SHP77 (cell line): Measurements from ENCODE around the gene TNFRSF12A.

ENCODE experiments used
- DNase-seq, 2 experiments: peaks; one replicate each; lab custom pipeline; 2025; lab: John Stamatoyannopoulos, UW

Gene TNFRSF12A

DNA sequence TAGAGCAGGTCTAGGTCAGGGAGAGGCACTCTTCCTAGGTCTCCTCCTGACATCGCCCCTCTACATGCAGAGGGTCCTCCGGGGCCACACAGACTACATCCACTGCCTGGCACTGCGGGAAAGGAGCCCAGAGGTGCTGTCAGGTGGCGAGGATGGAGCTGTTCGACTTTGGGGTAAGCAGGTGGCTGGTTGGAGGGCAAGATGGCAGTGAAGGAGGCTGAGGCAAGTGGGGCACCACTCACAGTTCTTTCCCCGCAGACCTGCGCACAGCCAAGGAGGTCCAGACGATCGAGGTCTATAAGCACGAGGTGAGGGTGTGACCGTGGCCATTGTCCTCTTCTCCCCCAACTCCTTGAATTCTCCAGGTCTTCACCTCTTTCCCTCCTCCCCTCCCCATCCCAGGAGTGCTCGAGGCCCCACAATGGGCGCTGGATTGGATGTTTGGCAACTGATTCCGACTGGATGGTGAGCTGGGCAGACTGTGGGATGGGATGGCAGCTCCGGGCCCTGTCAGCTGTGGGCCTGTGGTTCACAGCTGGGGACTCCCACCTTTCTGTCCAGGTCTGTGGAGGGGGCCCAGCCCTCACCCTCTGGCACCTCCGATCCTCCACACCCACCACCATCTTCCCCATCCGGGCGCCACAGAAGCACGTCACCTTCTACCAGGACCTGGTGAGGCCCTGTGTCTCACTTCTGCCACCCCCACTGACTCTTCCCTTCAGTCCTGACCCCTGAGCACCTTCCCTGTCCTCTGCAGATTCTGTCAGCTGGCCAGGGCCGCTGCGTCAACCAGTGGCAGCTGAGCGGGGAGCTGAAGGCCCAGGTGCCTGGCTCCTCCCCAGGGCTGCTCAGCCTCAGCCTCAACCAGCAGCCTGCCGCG is 6.7 kb downstream of the TNFRSF12A start:
- DNase-seq = no peak

DNA sequence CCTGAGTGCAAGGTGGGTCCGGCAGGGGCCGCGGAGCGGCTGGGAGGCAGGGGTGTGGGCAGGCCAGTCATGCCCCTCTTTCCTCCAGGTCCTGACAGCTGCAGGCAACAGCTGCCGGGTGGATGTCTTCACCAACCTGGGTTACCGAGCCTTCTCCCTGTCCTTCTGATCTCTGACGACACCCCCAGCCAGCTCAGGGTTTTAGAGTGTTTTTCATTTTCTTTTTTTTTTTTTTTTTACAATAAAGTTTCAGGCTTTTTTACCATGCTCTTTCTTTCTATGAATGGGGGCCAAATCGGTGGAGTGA is 7.3 kb downstream of the TNFRSF12A start:
- no peak for DNase-seq

DNA sequence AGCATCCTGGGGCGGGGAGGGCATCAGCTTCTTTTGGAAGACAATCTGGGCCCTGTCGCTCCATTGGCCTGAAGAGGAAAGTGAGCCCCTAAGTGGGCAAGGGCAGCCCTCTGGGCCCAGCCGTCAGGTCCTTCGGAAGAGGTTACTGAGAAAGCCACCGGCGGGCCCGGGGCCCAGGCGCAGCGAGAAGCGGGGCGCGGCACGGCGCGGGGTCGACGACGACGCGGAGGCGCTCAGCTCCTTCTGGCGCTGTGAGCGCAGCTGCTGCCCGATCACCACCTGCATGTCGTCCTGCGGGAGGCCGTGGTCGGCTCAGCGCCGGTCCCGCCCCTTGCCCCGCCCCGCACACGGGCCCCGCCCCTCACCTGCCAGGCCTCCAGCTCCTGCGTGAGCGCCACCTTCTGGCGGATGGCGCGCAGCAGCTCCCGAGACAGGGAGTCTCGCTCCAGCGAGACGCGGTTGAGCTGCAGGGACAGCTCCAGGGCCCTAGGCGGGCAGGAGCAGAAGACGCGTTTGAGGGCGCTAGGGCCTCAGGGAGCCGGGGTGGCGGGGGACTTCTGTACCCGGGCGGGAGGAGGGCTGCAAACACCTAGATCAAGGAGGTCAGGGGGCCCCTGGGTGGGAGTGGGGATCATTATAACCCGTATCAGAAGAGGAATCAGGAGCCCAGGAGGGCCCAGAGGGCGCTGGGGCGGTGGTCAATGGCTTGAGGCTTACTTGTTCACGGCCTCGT is 8.0 kb downstream of the TNFRSF12A start:
- peak; percentile 75 to 82 for DNase-seq

DNA sequence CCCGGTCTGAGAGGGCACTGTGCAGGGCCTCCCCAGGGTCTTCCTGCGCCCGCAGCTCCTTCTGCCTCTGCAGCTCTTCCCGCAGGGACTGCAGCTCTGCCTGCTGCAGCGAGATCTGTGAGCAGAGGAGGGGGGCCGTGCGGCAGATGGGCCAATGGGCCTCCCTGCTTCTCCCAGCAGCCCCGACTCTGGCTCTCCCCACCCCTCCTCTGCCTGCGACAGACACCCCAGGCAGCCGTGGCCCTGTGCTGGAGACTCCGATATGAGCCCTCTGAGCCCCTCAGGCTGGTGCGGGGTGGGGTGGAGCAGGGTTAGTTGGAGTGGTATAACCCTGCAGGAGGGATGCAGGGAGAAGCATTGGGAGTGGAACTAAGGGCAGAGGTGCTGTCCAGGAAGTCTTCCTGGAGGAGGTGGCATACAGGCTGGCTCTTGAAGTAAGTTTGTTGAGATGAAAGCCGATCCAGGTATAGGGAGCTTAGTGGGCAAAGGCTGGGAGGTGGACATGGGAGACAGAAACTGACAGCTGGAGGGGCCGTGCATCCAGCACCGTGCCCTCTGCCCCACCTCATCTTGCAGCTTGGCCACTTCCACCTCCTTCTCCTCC is 8.7 kb downstream of the TNFRSF12A start:
- no peak for DNase-seq

DNA sequence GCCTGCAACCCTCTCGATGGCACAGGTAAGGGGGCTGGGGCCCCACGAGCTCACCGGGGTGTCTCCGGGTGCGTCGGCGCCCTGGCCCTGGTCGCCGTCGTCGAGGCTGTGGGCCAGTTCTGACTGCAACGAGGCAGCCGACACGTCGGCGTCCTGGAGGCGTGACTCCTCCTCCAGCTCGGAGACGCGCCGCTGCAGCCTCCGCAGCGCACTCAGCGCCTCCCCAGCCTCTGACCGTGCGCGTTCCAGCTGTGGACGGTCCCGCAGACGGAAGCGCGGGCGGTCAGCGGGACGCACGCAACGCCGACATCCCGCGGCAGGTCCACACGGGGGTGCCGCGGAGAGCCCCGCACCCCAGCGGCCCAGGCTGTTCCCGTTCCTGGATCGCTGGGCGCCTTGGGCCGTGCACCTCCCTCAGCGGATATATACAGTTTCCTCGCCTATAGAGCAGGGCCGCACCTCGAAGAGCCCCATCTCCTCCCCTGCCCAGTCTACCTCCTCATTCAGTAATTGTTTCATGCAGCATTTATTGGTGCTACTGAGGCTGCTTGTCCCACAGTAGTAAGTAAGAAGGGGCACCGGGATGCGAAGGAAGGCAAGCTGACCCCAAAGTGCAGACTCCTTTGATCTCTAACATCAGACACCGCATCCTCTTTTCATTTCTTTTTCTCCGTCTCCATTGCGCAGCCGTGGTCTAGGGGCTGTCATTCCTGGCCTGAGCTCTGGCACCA is 9.5 kb downstream of the TNFRSF12A start:
- no peak for DNase-seq

DNA sequence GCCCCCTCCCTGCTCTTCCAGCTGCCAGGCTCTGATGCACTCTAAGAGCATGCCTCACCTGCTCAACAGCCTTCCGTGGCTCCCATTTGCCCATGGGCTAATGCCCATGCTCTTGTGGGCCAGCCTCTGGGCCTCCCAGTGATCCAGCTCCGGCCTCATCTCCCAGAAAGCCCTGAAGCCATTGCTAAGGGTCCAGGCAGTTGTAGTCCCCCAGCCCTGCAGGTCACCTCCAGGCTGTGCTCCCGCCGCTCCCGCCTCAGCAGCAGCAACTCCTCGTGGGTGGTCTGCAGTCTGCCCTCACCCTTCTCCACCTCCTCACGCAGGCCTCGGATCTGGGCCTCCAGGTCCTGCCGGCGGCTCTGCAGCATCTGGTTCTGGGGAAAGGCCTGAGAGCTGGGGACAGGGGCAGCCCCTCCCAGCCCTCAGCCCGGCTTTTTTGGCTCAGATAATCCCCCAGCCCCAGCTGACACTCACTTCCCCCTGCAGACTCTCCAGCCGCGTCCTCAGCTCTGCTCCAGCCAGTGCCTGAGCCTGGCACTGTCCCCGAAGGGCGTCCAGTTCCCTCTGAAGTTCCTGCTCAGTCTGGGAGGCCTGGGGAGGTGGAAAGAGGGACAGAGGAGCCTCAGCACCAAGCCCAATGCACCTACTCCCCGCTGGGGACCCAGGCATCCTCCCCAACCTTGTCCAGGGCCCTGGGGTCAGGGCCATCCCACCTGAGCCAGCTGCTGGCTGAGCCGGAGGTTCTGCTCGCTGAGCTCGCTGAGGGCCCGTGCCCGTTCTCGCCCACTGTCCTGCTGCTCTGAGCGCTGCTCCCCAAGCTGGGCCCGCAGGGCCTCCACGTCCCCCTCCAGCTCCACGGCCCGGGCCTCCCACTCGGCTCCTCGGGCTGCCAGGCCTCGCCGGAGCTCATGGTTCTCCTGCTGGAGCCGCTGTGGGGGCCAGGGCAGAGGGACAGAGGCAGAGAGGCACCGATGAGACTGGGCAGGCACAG is 10.3 kb downstream of the TNFRSF12A start:
- DNase-seq = no peak

DNA sequence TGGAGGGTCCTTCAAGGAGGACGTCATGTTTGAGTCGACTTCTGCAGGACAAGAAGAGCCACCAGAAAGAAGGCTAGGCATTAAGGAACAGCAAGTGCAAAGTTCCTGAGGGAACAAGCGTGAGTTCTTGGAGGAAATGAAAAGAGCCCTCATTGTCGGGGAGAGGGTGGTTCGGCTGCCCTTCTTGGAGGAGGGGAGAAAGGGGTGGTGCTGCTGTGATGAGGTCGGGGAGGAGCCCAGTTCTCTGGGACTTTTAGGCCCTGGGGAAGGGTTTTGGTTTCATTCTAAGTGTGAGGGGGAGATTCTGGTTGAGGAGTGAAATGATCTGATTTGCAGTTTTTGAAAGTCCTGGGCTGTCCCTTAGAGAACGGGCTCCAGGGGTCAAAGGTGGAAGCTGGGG is 12.5 kb downstream of the TNFRSF12A start:
- DNase-seq = no peak

DNA sequence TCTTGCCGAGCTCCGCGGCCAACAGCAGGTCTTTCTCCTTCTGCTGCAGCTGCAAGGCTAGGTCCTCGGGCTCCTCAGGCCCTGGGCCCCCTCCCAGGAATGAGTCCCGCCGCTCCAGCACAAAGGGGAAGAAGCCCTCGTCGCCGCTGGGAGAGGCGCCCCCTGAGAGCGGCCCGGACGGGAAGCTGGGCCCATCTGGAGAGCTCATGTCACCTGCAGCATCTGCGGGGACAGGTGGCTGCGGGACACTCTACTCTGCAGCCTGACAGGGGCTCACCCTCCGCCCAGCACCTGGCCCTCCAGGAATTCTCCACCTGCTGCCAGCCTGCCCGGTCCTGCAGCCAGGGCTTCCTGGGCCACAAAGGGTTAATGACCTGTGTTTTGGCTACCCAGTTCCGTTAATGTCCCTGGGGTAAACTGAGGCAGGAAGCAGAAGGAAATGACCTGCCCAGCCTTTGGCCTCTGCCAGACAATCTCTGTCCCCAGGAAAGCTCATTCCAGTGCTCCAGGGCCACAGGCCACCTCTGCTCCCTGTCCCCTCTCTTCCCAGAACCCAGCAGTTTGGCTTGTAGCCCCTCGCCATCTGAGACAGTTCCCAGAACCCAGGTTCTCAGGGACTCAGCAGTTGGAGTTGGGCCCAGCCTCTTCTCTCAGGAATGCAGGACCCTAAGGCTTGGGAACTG is 15.3 kb downstream of the TNFRSF12A start:
- no peak for DNase-seq

DNA sequence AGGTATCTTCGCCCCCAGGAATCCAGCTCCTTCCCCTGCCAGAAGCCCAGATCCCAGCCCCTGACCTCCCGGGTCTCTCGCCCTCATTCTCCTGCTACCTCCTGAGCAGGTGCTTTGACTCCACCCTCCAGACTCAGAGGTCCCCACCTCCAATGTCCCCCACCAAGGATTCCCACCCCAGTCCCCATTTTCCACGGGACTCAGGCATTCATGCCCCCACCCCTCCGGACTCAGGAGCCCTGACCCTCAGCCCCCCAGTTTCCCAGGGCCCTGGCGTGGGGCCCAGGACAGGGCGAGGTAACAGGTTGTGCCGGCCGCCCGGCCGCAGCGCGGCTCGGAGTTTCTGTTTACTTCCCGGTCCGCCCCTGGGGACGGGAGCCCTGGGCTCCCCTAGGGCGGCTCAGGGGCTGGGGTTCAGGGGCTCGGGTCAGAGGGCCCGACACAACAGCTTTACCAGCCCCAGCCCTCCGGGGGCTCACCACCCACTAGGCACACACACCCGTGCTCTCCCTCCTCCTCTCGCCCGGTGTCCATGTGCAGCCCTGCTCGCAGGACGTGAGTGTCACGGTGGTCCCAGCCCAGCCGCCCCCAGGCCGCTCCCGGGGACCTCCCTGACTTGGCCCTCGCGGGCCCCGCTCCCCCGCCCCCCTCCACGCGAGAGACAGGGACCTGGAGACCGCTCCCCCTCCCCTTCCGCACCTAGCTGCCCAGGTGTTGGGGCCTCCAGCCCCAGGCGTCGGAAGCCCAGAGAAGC is 16.0 kb downstream of the TNFRSF12A start:
- DNase-seq = no peak

DNA sequence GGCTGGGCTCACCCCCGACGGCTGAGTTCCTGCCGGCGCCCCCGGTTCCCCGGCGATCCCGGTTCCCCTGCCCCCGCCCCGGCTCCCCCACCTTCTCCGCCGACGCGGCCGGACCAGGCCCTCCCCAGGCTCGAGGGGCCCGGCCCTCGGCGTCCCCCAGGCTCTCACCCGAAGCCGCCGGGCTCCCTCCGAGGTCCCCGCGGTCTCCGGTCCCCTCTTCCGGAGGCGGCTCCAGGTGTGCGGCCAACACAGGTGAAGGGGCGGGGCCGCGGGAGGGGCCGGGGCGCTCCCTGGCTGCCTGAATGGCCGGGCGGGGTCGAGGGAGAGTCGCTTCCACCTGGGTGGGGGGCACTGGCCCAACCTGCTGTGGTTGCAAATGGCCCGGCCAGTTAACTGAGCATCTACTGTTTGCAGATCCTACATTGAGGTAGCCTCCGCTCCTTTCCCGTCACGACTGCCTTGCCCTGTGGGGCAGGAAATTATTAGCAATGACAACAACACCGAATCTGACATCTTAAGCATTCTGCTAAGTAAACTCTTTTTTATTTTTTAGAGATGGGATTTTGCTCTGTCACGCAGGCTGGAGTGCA is 16.7 kb downstream of the TNFRSF12A start, which contains the start of gene BICDL2:
Gene BICDL2, minus strand, starts transcription at position 219 of the 590 bp plus-strand sequence. CDS start 1,448 bp downstream, outside the sequence.
- no peak for DNase-seq

DNA sequence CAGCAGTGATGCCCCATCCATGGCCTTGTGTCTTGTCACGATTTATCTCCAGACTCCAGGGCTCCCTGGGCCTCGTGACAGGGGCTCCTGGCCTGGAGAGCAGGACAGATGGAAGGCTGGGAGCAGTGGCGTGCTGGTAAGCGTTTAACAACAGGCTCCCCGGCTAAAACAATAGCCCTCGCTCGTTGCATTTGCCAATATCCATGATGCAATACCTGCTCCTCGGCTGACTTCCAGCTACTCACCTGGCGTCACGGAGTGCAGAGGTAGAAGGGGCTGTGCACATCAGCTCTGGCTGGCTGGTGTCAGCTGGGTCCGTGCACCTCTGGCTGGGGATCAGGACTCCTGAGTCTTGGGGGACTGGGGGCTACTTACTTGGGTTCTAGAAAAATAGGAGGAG is 18.1 kb downstream of the TNFRSF12A start:
- DNase-seq = peak in 1 of 2 experiments; percentile 36

DNA sequence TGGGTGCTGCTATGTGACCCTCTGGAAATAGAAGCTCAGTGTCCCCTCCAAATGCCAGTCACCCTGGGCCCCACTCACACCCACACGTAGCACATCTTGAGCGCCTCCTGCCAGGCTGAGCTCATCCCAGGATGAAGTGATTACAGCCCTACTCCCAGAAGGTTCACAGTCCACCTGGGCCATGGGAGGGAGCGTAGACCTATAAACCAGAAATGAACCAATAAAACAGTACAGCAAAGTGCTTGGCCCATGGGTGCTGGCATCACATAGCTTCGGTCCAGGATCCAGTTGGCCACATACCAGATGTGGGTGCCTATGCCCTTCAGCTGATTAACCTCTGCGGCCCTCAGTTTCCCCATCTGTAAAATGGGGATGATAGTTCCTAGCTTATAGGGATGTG is 18.7 kb downstream of the TNFRSF12A start:
- no peak for DNase-seq

DNA sequence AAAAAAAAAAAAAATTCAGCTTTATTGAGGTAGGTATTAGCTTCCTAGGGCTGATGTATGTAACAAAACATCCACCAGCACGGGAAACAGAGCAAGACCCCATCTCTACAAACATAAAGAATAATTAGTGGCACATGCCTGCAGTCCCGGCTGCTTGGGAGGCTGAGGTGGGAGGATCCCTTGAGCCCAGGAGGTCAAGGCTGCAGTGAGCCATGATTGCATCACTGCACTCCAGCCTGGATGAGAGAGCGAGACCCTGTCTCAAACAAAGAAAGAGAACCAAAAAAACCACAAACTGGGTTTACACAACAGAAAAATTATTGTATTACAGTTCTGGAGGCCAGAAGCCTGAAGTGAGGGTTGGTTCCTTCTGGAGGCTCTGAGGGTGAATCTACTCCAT is 22.2 kb downstream of the TNFRSF12A start:
- no peak for DNase-seq

DNA sequence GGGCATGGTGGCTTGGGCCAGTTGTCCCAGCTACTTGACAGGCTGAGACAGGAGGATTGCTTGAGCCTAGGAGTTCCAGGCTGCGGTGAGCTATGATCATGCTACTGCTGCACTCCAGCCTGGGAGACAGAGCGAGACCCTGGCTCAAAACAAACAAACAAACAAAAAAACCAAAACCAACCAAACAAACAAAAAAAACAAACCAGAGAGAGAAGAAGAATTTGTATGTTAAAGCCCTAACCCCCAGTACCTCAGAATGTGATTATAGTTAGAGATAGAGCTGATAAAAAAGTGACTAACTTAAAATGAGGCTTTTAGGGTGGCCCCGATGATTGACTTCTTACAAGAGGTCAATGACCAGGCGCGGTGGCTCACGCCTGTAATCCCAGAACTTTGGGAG is 24.5 kb downstream of the TNFRSF12A start:
- DNase-seq = no peak

DNA sequence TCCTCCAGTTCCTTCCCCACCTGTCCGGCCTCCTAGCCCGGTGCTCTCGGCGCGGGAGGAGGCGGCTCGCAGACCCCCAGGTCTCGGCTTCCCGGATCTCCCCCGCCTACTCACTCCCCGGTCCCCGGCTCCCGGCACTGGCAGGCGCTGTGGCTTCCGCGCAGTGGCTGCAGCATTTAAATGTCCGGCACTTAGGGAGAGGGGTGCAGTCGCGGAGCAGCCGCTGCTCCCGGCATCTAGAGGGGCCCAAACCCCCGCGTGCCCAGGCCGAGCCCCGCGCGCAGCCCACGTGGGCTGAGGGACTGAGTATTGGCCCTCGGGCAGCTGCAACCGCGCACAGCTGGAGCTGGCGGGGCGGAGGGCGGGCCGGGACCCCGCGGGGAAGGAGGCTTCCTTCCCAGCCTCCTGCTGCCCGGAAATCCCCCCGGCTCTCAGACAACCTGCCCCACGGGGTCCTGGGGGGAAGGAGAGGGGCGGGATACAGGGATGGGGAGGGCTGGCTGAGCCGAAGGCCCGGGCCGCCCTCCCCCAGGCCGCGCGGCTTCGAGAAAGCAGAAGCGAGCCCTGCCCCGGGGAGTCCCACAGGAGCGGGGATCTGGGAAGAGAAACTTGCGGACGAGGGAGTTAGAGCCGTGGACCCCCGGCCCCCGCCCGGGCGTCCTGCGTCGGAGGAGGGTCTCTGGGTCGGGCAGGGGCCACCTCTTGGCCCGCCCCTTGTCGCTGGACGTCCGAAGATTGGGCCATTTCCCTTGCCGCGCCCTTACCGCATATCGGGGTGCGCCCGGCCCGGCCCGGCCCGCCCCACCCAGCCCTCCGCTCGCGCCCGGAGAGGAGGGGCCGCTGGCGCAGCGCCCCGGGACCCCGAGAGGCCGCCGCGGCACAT is 25.8 kb downstream of the TNFRSF12A start, which contains the start of gene MMP25:
Gene MMP25, plus strand, starts transcription at position 804 of the 883 bp plus-strand sequence. CDS start 357 bp downstream, outside the sequence.
- no peak for DNase-seq

DNA sequence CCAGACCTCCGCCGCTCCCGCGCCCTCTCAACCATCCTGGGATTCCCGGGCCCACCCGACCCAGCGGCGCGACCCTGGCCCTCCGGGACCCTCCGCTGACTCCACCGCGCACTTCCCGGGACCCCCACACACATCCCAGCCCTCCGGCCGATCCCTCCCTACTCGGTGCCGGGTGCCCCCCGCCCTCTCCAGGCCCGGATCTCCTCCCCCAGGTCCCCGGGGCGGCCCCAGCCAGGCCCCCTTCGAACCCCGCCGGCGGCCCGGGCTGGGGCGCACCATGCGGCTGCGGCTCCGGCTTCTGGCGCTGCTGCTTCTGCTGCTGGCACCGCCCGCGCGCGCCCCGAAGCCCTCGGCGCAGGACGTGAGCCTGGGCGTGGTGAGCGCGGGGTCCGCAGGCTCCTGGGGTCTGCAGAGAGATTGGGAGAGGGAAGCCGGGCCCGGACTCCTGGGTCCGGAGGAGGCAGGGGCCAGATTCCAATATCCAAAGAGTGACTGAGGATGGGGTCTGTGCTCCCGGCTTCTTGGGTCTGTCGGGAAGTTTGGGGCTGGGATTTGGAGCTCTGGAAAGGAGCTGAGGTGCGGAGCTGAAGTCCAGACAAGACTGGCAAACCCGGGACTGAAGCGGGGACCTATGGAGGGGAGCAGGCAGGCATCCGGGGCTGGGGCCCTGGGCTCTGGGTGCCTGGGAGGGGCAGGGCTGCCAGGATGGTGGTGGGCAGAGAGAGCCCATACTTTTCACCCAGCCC is 26.6 kb downstream of the TNFRSF12A start:
- no peak for DNase-seq

DNA sequence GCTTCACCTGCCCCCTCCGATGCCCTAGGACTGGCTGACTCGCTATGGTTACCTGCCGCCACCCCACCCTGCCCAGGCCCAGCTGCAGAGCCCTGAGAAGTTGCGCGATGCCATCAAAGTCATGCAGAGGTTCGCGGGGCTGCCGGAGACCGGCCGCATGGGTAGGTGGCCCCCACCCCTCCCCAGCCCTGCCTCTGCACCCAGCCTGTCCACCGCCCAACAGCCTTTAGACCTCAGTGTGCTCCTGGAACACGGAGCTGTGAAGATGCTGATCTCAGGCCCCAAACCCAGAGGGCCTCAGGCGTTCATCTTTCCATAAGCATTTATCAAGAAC is 27.2 kb downstream of the TNFRSF12A start:
- no peak for DNase-seq
